CD4-positive, alpha-beta T cell treated with Interleukin-12 subunit alpha and Interleukin-12 subunit beta, for 1 hour (primary cell): Measurements from ENCODE around the gene RHOH.

Source experiments
- DNase-seq: peaks from one replicate; pipeline ENCODE4 v3.0.0-alpha.2; 2020

Gene RHOH

DNA sequence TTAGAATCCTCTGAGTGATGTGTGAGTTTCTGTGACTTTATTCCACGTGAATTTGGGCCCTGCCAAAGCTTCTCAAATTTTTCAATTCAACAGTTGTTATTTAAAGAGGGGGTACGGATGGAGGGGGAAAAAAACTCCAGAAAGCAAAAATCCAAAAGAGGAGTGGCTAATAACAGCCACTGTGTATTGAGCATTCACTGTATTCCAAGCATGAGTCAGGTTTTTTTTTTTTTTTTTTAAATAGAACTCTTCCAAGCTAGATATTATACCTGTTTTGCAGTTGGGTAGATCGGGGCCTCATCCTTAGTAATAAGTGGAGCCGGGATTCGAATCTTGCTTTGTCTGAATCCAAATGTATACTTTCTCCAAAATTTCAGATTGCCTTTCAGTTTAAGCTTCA is 6.4 kb upstream of the RHOH start:
- DNase-seq: no peak

DNA sequence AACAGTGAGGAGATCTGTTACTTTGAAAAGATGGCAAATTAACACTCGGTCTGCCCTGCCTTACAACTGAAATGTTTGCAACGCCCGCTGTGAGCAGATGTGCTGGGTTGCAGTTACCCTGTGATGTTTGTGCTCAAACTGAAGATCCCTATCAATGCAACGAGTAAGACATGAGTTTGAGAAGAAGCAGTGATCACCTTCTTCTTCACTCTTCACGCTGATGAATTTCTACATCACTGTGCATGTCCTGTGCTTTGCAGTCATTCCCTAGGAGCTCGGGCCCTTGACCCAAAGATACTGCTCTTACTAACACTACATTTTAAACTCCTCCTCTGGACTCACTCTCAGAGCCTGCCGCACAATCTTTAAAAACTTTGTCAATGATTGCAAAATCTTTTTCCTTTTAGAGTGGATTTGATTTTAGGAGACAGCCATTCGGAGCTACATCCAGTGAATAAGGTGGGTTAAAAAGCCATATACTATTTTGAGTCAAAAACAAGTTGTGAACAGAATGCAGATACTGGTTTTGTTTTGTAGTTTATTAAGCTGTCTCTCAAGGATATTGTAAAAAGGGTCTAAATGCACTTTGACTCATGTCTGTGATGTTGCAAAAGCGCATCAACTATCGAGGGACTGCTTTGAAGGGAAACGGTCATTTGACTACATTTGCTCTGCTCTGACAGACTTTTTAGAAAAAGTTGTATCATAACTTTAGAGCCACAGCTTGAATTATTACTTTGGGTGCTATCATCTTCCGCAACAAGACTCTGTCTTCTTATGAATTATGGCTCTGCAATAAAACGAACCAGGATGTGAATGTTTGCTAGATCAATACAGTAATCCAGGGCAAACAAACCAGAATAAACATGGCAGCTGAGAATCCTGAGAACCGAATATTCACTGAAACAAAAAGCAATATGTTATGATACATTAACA is 5.7 kb upstream of the RHOH start:
- DNase-seq: no peak

DNA sequence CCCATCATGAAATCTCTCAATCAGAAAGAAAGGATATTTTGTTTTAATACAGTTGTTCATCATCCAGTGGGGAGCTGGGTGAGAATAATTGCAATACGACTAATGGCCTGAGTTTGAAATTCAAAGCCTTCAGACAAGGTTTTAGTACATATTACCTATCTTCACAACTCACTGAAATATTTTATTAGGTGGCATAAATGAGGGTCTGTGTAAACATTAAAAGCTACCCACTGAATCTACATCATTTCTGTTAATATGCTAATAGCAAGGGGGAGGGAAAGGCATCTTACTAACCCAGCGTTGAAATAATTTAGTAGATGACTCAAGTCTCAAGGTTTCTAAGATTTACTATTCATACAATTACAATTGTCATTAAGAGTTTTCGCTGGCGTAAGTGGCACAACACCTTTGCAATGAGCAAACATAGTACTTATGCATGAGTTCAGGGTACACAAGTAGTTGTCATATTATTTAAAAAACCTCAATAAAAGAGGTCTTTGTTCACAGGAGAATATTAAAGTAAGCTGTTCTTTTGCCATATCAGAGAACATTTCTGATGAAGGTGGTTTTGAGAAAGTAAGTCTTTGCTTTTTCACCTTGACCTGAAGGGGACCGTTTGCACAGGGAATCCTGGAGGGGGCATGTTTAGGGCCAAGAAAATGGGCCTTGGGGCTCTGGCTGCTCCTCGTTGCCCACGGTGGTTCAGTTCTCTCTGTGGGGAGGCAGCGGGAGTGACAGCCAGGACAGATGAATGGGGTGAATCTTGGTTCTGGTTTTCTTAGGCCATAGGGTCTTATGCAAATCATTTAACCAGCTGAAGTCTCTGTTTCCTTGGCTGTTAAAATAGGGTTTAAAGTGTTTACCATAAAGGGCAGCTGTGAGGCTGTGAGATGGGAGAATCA is 4.5 kb upstream of the RHOH start:
- no peak for DNase-seq

DNA sequence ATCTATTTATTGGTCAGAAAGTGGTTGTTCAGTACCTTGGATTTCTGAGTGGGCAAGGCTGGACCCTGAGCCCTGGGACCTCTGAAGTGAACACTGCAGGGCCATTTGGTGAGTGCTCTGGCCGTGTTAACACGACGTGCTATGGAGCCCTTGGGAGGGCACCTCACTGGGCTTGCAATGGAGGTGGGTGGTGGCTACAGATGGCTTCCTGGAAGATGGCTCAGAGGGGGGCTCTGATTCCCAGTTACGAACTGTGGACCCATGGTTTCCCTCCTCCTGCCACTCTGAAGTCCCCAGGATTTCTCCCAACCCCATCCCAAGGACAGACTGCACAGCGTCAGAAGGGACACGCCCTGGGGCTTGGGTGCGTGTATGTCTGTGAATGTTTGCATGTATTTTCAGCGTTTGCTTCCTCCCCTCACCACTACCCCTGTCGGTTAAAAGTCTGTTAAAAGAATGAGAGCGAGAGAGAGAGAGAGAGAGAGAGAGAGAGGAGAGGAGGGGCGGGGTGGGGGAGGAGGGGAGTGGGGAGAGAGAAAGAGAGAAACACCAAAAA is 3.7 kb upstream of the RHOH start:
- peak; percentile 55 for DNase-seq

DNA sequence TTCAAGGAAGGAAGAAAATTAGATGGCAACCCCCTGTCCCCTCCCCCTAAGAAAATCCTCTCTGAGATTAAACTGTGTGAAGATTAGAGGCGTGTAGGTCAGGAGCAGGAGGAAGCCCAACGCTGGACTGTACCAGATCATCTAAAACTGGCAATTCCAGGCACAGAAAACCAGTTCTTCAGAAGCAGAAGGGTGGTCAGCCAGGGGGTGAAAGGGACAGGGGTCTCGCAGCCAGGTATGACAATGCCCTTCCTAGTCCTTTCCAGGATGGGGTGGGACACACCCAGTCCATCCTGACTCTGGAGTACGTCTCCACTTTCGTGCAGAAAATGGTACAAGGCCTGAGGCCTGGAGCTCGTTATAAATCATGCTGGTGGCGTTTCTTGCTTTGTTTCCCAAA is 3.3 kb upstream of the RHOH start:
- DNase-seq: no peak

DNA sequence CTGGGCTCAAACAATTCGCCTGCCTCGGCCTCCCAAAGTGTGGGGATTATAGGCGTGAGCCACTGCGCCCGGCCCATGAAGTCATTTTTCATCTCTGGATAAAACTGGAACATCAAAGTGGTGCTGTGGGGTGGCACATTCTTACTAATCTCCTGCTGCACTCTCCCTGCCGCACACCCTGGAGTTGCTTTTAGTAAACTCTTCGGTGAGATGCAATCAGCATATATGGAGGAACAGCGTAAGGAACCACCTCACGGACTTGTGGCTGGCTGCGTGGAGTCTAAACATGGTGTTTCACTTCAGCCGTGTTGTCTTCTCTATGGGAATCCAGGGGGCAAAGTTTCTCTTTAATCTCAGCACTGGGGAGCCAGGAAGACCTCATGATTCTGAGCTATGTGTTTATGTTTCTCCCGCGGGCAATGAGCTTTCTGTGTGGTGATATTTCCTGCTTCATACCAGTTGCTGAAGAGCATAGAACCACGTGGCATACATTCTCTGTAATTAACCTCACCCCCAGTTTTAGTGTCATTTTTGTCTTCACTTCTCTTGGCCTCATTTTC is 2.1 kb upstream of the RHOH start:
- peak; percentile 77 for DNase-seq

DNA sequence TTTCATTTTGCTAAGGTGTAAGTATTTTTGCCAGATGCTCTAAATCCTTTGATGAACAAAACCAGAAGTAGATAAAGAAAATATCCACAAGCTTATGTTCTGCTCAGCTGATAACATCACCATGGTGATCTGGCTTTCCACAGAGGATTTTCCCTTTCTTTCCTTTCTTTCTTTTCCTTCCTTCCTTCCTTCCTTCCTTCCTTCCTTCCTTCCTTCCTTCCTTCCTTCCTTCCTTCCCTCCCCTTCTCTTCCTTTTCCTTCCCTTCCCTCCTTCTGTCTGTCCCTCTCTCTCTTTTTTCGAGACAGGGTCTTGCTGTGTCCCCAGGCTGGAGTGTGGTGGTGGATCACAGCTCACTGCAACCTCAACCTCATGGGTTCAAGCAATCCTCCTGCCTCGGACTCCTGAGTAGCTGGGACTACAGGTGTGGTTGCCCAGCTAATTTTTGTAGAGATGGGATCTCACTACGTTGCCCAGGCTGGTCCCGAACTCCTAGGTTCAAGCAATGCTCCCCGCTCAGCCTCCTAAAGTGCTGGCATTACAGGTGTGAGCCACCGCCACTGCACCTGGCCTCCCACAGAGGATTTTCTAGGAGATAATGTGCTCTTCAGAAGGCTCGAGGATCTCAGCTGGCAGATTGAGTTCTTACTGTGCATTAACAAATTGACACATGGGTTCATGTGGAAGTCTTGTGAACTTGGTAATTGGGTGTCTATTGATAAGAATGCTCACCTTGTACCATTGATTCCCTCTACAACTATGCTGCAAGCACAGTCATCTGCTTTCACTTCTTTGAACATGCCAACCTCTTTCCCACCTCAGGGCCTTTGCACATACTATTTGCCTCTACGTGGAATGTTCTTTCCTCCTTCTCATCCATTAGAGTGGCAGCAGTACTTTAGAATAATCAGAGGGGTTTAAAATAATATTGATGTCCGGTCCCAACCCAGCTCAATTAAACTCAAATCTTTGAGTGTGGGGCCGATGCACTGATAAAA is 1.4 kb upstream of the RHOH start:
- DNase-seq: peak; percentile 16

DNA sequence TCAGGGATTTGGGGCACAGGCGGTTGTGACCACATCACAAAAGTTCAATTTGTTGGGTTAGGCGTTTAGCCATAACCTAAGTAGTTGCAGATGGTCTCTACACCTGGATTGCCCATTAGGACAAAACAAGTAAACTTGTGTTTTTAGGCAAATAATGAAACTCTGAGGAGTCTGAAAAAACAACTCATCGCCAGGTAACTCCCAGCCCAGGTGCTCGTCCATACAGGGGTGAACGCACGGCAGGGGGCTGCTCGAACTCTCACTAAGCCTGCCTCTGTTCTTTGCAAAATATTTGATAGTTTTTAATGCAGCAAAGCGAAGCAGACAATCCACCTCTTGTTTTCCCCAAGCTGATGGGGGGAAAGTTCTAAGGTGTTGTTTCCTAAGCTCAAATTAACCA is 559 bp upstream of the RHOH start:
- DNase-seq: peak; percentile 28

DNA sequence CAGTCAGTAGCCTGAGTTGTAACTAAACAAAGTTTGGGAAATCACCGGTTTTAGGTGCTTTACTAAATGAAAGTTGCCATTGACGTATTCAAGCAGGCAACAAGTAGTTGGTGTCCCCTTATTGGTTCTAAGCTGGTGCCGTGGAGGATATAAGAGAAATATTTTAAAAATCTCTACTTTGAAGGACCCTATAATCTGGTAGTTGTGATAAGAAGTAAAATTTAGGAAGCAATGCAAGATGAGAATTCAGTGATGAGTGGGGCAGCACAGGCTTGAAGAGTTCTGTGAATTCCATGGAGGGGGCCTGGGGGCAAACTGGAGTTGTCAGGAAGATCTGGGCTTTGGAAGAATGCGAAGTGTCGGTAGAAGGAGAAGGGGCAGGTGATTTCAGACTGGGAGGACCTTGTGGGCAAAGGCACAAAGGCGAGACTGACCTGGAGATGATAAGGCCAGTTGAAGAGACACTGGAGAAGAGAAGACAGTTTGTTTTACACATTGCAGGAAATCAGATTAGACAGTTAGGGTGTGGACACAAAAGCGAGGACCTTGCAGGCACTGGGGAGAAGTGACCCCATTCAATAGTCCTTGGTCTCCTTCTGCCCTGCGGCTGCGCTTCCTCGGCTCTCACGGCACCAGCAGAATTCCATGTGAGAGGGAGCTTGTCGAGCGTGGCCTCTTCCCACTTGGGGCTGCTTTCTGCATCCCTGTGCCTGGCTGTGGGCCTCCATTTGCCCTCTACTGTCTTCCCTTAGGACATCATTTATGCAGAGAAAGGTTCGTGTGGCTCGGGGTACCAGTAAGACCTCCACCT is 1.3 kb downstream of the RHOH start:
- DNase-seq: peak; percentile 84

DNA sequence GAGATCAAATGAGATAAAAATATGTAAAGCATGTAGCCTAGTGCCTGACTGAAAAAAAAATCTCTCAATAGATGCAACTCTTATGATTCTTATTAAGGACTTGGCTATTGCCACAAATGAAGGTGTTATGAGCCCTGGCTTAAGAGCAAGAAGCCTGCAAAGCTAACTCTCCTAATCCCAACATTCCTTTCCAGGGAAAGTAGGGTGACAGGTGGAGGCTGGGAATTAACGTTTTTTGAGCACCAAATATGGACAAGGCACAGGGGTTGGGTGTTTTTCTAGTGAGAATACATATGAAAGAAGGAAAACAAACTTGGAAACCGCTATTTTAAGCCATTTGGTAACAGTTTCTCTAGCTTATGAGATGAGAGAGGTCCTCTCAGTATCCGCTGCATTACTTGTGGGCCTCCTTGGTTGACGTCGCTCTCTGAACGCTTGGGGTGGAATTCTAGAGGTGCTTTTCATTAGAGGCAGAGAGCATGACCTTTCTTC is 2.4 kb downstream of the RHOH start:
- peak; percentile 58 for DNase-seq

DNA sequence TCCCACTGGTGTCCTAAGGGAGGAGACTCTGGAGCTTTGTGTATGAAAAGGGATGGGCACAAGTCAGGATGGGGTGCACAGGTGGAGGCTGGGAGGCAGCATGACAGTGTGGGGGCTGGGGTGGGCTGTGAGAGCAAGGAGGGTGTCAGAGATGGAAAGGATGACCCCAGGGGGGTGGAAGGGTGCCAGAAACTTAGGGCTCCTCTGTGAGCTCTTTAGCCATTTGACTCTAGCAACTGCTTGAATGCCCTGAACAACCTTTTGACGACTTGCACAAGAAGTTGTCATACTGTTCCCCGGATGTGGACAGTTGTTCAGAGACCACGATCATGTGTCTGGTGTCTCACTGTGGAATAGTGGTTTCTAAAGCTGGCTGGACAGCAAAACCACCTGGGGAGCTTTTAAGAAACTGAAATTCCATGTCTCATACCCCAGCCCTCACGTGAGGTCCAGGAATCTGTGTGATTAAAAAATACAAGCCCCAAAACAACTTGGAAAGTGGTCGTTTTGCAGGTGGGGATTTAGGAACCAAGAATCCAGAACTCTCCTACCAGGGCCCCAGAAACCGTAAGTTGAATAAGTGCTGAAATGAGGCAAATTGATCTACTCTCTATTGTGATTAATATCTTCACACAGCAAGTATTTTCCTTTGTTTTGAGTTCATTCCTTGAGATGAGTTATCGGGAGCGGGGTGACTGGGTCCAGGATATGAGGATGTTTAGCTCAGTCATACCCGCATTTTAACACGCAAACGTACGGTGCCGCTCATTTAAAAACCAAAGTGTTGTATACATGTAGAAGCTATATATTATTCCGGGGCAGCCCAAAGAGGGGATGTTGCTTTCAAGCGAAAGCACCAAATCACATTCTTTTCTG is 3.4 kb downstream of the RHOH start:
- DNase-seq: peak; percentile 79

DNA sequence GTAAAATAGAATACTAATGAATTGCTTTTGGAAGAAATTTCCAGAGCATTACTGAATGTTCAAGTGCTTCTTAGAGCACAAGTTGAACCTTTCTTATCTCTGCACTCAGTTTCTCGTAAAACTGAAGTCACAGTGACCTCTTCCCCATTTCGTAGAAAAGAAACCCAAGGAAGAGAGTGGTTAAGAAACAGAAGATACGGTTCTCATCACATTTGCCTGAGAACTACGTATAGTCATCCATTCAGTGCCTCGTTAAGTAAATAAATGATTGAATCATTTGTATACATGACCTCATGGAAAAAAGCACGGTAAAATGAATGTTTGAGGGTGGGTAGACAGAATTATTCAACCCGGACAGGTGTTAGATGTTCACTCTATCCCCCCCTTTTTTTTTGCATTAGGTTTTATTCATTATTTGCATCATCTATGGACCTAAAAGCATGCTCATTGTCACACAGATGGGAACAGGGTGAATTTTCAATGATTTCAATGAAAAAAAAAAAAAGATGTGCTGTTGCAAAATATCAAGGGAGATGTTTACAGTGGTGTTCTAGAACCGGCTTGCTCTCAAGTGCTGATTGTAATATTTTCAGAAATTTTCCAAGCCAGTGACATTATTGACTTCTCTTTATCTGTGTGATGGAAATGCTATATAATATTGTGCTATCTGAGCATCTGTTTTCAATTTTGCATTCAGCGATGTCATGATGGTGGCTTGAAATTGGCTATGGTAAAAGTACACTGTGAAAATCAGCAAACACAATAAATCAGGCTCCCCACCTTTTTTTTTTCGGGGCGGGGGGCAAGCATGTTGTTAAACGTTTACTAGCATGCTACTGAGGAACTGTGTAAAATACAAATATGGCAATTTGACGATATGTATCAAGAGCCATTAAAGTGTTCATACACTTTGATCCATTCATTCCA is 4.3 kb downstream of the RHOH start:
- peak; percentile 58 for DNase-seq

DNA sequence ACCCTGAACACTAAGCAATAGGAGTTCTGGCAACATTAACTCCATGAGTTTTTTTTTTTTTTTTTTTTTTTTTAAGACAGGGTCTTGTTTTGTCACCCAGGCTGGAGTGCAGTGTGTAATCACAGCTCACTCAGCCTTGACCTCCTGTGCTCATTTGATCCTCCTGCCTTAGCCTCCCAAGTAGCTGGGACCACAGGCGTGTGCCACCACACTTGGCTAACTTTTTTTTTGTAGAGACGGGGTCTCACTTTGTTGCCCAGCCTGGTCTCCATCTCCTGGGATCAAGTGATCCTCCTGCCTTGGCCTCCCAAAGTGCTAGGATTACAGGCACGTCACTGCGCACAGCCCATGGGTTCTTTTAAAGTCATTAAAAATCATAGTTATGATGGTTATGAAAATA is 5.1 kb downstream of the RHOH start:
- peak; percentile 7 for DNase-seq

DNA sequence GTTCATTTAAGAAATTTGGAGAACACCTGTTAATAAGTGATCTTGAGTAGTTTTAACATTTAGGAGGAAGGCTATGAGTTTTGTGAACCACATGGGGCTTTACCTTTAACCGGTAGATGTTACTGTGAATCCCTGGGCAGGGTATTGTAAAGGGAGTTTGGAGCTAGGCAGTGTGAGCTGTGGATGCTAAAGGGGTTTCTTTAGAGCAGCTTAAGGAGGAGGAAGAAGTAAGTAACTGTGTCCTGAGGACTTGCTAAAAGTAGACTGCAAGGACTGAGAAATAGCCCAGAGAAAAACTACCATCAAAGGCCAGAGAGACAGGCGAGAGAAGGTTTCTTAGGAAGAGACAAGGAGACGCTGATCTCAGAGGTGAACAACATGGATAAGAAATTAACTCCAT is 5.6 kb downstream of the RHOH start:
- peak; percentile 38 for DNase-seq

DNA sequence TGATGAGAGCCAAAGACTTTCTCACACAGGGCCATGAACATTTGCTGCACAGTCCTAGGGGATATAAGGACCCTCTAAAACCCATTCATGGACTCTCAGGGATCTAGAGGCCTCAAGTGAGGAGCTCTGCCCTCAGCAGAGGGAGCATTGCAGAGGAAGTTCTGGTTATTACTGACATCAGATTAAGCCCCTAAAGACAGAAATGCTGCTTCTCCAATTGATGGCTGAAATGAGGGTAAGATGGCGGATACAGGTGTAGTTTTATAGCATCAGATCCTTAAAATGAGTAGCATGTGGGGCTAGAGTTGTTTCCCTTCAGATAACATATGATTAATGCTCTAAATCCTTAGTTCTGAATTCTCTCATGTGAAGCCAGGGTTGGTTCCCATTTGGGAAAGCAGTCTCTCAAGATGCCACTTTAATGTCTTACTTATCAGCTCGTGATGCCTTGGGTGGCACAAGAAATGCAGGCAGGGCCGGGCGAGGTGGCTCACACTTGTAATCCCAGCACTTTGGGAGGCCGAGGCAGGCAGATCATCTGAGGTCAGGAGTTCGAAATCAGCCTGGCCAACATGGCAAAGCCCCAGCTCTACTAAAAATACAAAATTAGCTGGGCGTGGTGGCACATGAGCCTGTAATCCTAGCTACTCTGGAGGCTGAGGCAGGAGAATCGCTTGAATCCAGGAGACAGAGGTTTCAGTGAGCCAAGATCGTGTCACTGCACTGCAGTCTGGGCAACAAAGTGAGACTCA is 7.9 kb downstream of the RHOH start:
- DNase-seq: no peak

DNA sequence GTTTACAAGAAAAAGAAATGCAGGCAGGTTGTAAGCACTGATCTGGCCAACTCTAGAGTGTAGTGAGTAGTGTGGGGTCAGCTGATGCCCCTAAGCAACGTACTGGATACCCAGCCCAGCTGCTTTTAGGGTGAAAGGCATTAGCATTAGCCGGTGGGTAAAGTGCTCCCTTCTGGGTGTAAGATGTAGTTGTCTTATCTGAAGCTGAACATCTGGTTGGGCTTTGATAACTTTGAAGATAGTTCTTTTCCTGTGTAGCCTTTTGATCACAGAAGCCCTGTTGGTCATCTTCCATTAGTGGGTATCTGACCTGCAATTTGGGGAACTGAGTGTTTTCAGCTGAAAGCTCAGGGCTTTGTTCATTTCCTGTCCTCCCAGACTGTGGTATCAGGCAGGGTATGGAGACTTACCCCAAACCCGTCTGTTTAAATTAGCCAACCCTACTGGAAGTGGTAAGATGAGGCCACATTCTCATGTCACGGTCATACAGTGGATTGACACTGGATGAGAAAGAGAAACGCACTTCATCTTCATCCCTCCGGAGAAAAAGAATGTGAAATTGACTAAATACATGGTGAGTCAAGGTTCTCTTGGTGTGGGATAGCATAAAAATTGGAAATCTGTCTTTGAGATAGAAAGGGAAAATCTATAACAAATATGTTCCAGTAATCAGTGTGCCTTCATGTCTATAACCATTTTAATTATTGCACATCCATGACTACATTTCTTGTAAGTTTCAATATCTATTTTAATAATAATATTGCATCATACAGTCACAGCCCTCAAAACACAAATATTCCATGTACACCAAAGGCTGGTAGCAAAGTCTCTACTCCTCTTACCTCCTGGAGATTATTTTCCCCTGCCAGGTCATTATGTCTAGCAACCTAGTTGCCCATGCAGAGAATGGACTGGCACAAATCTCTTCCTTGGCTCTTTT is 8.7 kb downstream of the RHOH start:
- DNase-seq: peak; percentile 68

DNA sequence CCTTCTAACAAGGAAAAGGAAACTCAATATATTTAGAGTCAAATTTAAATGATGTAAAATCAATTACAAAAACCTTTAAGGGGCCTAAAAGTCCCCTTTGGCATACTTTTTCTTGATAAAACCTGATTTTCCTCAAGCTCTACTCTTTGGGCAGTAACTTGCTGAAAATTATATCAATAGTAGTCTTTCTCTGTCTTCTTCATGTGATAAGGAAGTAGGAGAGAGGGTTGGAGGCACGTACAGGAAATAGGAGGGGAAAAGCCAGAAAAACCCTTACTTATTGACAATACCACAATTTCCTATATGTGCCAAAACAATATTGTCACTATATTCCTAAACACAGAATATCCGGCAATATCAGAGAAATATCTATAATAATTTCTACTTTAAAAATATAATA is 9.6 kb downstream of the RHOH start:
- peak; percentile 47 for DNase-seq
